Panc1 (cell line): ENCODE data around the gene CACNA2D3. TPM values are rescaled to one million over a fixed set of nuclear protein-coding genes. Genes with fewer than 3 reads are reported as not detected.

Source experiments
- ATAC-seq: fragments of 200-7000 bp; cut with Tn5 transposase; 2 replicates; pipeline ENCODE4 v1.9.1; 2020; ENCODE audit warnings: mild to moderate bottlenecking, moderate library complexity
- BruUV-seq: library from RNA; stranded (reverse); fragments of 400-500 nt; replicated peaks from 2 replicates; lab custom pipeline; 2021; lab: Mats Ljungman, UMichigan
- CTCF ChIA-PET: fragments of 300-600 bp; sonication (Branson Sonifier 250); formaldehyde crosslinking; loops from one replicate; lab custom pipeline; 2022; ENCODE audit warnings: antibody characterized with exemption; lab: Charles Lee
- POLR2A ChIA-PET: fragments of 300-600 bp; sonication (Branson Sonifier 250); formaldehyde crosslinking; loops from one replicate; lab custom pipeline; 2022; ENCODE audit warnings: antibody characterized with exemption; lab: Charles Lee
- DNase-seq: peaks from one replicate; pipeline ENCODE4 v3.0.0-alpha.2; 2010; ENCODE audit warnings: low read depth, low spot score
- H3K27ac ChIP-seq: 2 replicates; pipeline ENCODE4 v1.5.1; 2011; ENCODE audit warnings: mild to moderate bottlenecking, low read length, inconsistent platforms
- H3K27me3 ChIP-seq: fragments of 200-500 bp; sonication (Bioruptor generic); 2 replicates; pipeline ENCODE4 v1.6.0; 2014; ENCODE audit warnings: low read length, inconsistent platforms; ENCODE audit not compliant: control insufficient read depth, insufficient read depth
- H3K36me3 ChIP-seq: fragments of 200-500 bp; sonication (Bioruptor generic); 2 replicates; pipeline ENCODE4 v1.5.1; 2014; ENCODE audit warnings: inconsistent platforms, mild to moderate bottlenecking, low read length, moderate library complexity; ENCODE audit not compliant: control insufficient read depth, insufficient read depth
- H3K4me1 ChIP-seq: 2 replicates; pipeline ENCODE4 v1.5.1; 2011; ENCODE audit warnings: inconsistent platforms, mild to moderate bottlenecking, low read length, moderate library complexity; ENCODE audit not compliant: control insufficient read depth, insufficient read depth
- H3K4me3 ChIP-seq, 2 experiments: 2 replicates each; pipeline ENCODE4 v1.5.1; 2011 to 2012; ENCODE audit warnings: low read depth in 2 of 2, low read length in 2 of 2, mild to moderate bottlenecking in 2 of 2, inconsistent platforms in 1 of 2, moderate library complexity in 1 of 2
- H3K9me3 ChIP-seq: fragments of 200-500 bp; sonication (Bioruptor generic); 2 replicates; pipeline ENCODE4 v1.5.1; 2014; ENCODE audit warnings: low read depth, mild to moderate bottlenecking, inconsistent platforms, low read length, moderate library complexity; ENCODE audit not compliant: control insufficient read depth, insufficient read depth
- POLR2AphosphoS5 ChIP-seq: IDR thresholded peaks from 2 replicates; pipeline ENCODE4 v1.6.1; 2012; ENCODE audit warnings: mild to moderate bottlenecking, low read depth, low read length, moderate library complexity
- SIN3A ChIP-seq: IDR thresholded peaks from 2 replicates; pipeline ENCODE4 v1.6.1; 2012; ENCODE audit warnings: low read depth, mild to moderate bottlenecking, low read length, moderate library complexity, borderline replicate concordance; ENCODE audit not compliant: insufficient read depth
- TCF7L2 ChIP-seq: IDR thresholded peaks from 2 replicates; pipeline ENCODE4 v1.6.1; 2011; ENCODE audit warnings: mild to moderate bottlenecking, low read depth, low read length, inconsistent platforms
- in situ Hi-C: cut with HindIII; loops from 2 replicates; pipeline ENCODE4 v1.10.0; 2016; ENCODE audit warnings: low sequenced_read_pairs, low pct_unique_long_range_greater_than_20kb
- intact Hi-C: fragments of 100-400 bp; cut with micrococcal nuclease; formaldehyde crosslinking; loops from one replicate; pipeline ENCODE4 v1.10.0; 2022; ENCODE audit not compliant: unreplicated experiment
- total RNA-seq: library from RNA; stranded (reverse); gene quantifications from one replicate; pipeline ENCODE4 v1.2.1, GENCODE V29; 2021; ENCODE audit not compliant: unreplicated experiment
- TF ChIP-seq, protein P1 (sequence below): fragments of 450-650 bp; IDR thresholded peaks from 2 replicates; pipeline ENCODE4 v1.5.1; 2017; ENCODE audit warnings: mild to moderate bottlenecking
- TF ChIP-seq, protein P2 (sequence below), 2 experiments: IDR thresholded peaks; 2 replicates each; pipeline ENCODE4 v1.6.1; 2011 to 2012; ENCODE audit warnings: low read depth in 2 of 2, control low read depth in 1 of 2, low read length in 1 of 2, mild to moderate bottlenecking in 1 of 2, moderate library complexity in 1 of 2; ENCODE audit not compliant: insufficient read depth in 1 of 2

CACNA2D3 gene
- total RNA-seq, 1 experiment from 2014 or later = 0.41 TPM

DNA sequence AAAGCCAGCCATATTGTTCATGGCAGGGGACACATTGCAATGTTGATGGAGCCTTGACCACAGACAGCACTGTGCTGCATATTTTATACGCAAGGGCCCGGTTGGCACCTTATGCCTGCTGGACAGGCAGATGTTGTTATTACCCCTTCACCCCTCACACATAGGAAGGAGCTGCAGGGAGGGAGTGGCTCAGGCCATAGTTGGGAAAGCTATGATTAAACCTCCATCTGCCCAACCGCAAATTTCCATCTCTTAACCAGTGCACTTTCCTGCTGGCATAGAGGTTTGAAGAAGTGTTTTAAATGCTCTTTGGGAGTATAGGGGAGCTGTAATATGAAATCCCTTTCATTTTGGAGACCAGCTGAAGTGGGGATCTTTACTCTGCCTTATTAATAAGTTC lies 224.7 kb downstream of the CACNA2D3 start:
- DNase-seq = no peak
- TF ChIP-seq POLR2AphosphoS5 = no peak
- no peak for TF ChIP-seq SIN3A
- TF ChIP-seq, protein P1, sequence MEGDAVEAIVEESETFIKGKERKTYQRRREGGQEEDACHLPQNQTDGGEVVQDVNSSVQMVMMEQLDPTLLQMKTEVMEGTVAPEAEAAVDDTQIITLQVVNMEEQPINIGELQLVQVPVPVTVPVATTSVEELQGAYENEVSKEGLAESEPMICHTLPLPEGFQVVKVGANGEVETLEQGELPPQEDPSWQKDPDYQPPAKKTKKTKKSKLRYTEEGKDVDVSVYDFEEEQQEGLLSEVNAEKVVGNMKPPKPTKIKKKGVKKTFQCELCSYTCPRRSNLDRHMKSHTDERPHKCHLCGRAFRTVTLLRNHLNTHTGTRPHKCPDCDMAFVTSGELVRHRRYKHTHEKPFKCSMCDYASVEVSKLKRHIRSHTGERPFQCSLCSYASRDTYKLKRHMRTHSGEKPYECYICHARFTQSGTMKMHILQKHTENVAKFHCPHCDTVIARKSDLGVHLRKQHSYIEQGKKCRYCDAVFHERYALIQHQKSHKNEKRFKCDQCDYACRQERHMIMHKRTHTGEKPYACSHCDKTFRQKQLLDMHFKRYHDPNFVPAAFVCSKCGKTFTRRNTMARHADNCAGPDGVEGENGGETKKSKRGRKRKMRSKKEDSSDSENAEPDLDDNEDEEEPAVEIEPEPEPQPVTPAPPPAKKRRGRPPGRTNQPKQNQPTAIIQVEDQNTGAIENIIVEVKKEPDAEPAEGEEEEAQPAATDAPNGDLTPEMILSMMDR = no peak
- no peak for TF ChIP-seq TCF7L2
- TF ChIP-seq, protein P2, sequence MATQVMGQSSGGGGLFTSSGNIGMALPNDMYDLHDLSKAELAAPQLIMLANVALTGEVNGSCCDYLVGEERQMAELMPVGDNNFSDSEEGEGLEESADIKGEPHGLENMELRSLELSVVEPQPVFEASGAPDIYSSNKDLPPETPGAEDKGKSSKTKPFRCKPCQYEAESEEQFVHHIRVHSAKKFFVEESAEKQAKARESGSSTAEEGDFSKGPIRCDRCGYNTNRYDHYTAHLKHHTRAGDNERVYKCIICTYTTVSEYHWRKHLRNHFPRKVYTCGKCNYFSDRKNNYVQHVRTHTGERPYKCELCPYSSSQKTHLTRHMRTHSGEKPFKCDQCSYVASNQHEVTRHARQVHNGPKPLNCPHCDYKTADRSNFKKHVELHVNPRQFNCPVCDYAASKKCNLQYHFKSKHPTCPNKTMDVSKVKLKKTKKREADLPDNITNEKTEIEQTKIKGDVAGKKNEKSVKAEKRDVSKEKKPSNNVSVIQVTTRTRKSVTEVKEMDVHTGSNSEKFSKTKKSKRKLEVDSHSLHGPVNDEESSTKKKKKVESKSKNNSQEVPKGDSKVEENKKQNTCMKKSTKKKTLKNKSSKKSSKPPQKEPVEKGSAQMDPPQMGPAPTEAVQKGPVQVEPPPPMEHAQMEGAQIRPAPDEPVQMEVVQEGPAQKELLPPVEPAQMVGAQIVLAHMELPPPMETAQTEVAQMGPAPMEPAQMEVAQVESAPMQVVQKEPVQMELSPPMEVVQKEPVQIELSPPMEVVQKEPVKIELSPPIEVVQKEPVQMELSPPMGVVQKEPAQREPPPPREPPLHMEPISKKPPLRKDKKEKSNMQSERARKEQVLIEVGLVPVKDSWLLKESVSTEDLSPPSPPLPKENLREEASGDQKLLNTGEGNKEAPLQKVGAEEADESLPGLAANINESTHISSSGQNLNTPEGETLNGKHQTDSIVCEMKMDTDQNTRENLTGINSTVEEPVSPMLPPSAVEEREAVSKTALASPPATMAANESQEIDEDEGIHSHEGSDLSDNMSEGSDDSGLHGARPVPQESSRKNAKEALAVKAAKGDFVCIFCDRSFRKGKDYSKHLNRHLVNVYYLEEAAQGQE (IDR thresholded peaks at IDR 0.05; ENCODE audit: insufficient read depth in 1 of 2, low read depth in 2 of 2, low read length in 1 of 2) = no peak
- intact Hi-C loops = no loop called here
- ChIA-PET CTCF (no interaction called here), POLR2A (no interaction called here)
- Histone ChIP-seq H3K4me3 (no peak overlapping the region), H3K36me3 (no peaks in the 10 kb centered on the region), H3K27me3 (no peaks in the 10 kb centered on the region), H3K4me1 (no peaks in the 10 kb centered on the region), H3K27ac (no peak overlapping the region), H3K9me3 (no peaks in the 10 kb centered on the region)
- ATAC-seq = no peak
- BruUV-seq = no TSS peak
- in situ Hi-C loops = no loop called here

DNA sequence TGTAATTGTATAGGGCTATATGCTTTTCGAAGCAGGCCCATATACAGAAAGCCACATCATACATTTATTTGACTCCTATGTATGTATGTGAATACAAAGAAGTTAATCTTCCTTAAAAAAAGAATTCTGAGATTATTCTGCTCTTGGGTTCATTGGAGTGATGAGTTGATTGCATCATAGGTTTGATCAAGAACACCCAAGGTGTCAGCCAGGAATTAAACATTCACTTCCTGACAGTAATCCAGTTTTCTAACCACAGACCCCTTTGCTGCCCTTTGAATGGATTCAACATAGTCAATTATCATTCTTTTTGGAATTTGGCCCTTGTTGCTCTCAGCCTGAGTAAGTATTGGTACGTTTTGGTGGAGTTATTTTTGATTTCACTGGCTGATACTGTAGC lies 225.6 kb downstream of the CACNA2D3 start:
- Histone ChIP-seq H3K27me3 (no peaks in the 10 kb centered on the region), H3K9me3 (no peaks in the 10 kb centered on the region), H3K27ac (no peak overlapping the region), H3K36me3 (no peaks in the 10 kb centered on the region), H3K4me1 (no peaks in the 10 kb centered on the region), H3K4me3 (no peak overlapping the region)
- intact Hi-C loops = no loop called here
- POLR2A ChIA-PET = no interaction called here
- no TSS peak for BruUV-seq
- DNase-seq (no peak), ATAC-seq (no peak)
- CTCF ChIA-PET = no interaction called here
- TF ChIP-seq POLR2AphosphoS5 (no peak), SIN3A (no peak), TCF7L2 (no peak)
- TF ChIP-seq, protein P1 = no peak
- TF ChIP-seq, protein P2 (IDR thresholded peaks at IDR 0.05; ENCODE audit: insufficient read depth in 1 of 2, low read depth in 2 of 2, low read length in 1 of 2) = no peak
- in situ Hi-C loops = no loop called here
